ENCODE results near the gene RFFL.

Gene RFFL

DNA sequence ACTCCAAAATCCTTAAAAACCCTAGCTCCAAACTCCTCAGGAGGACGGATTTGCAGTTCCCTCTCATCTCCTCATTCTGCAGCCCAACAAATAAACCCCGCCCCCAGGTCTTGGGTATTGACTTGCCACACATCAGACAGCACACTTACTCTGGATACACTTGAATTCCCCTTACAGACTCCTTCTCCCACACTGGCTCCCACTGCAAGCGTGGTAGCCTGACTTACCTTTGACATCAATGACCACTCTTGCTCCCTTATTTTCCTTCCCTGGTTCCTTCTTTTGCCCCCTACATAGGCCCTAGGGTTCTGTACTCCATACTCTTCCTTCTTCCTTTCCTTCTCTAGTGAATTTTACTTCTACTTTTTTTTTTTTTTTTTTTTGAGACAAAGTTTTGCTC, 7.5 kb downstream of the RFFL start:
- TF ChIP-seq, protein P1, sequence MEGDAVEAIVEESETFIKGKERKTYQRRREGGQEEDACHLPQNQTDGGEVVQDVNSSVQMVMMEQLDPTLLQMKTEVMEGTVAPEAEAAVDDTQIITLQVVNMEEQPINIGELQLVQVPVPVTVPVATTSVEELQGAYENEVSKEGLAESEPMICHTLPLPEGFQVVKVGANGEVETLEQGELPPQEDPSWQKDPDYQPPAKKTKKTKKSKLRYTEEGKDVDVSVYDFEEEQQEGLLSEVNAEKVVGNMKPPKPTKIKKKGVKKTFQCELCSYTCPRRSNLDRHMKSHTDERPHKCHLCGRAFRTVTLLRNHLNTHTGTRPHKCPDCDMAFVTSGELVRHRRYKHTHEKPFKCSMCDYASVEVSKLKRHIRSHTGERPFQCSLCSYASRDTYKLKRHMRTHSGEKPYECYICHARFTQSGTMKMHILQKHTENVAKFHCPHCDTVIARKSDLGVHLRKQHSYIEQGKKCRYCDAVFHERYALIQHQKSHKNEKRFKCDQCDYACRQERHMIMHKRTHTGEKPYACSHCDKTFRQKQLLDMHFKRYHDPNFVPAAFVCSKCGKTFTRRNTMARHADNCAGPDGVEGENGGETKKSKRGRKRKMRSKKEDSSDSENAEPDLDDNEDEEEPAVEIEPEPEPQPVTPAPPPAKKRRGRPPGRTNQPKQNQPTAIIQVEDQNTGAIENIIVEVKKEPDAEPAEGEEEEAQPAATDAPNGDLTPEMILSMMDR (IDR thresholded peaks at IDR 0.05; ENCODE audit: insufficient read depth, missing control alignments) = no peak

DNA sequence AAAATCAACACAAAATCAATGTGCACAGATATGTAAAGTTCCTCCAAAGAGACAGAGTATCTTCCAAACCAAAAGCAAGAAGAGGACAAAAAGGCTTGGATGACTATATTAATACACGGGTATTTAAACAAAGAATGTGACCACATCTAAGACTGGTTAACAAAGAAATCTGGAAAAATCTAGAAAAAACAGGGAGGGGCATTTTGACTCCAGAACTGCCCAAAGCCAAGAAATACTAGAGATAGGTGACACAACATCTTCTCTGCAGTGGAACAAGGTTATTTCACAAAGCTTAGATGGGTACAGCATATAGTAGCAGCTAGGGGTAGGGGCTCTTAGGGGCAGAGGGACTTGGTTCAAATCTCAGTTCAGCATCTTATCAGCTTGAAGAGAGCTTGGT, 10.3 kb downstream of the RFFL start:
- TF ChIP-seq, protein P1 (IDR thresholded peaks at IDR 0.05; ENCODE audit: insufficient read depth, missing control alignments) = no peak
- FAIRE-seq (no peak), DNase-seq (ENCODE audit: insufficient read length, low spot score) (no peak)

More for the DNA sequence above, 7.5 kb downstream of the RFFL start:
- FAIRE-seq (no peak), DNase-seq (ENCODE audit: insufficient read length, low spot score) (no peak)

DNA sequence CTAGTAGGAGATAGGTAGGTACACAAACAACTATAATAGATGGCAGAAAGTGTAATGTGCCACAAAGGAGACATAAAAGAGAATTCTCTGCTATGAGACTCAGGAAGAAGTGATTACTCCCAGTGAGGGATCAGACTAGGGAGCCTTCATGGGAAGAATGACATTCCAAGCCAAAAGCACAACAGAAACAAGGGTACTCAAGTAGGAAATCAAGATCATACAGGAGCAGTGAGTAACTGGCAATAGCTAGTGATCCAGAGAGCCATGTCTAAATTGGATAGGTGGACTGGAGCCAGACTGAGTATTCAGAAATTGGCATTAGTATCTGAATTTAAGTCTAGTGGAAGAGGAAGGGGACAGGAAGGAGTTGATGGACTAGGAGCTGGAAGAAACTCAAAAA, 10.7 kb downstream of the RFFL start:
- FAIRE-seq (no peak), DNase-seq (ENCODE audit: insufficient read length, low spot score) (no peak)
- TF ChIP-seq, protein P1 (IDR thresholded peaks at IDR 0.05; ENCODE audit: insufficient read depth, missing control alignments) = no peak

- FAIRE-seq = no peak
- TF ChIP-seq, protein P1 (IDR thresholded peaks at IDR 0.05; ENCODE audit: insufficient read depth, missing control alignments) = no peak
- DNase-seq (ENCODE audit: insufficient read length, low spot score) = no peak
Observed at GRCh38 chr17:35052241-35052610, 11.3 kb downstream of the RFFL start.

DNA sequence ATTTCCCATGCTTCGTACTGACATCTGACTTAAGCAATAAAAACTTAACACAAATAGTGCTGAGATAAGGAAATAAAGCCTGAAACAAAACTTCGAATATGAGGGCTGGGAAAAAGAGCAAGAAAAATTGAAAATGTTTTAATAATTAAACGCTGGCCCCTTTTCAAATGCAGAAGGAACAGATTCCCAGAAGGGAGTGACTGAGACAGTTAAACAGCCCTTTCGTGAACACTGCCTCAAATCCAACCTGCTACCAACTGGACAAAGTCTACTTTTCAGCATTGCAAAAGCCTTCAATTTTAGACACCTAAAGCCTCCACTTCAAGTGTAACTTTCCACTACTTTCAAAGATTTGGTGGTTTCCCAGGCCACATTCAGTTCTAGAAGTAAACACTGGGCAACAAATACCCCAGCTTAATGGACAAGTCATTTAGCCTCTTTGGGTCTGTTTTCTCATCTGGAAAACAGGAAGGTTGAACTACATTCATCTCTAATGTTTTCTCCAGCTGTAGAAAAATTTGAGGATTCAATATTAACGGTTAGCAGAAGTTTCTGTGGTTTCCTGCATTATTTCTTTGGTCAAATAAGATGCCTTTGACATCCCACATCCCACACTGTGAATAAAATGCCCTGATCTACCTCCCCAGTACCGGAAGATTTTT, 11.8 kb downstream of the RFFL start:
- no peak for DNase-seq (ENCODE audit: insufficient read length, low spot score)
- TF ChIP-seq, protein P1 (IDR thresholded peaks at IDR 0.05; ENCODE audit: insufficient read depth, missing control alignments) = no peak
- no peak for FAIRE-seq

- FAIRE-seq (no peak), DNase-seq (ENCODE audit: insufficient read length, low spot score) (no peak)
- TF ChIP-seq, protein P1 (IDR thresholded peaks at IDR 0.05; ENCODE audit: insufficient read depth, missing control alignments) = no peak
Observed at GRCh38 chr17:35051183-35051578, 12.3 kb downstream of the RFFL start.

GRCh38 chr17:35050170-35050569, 13.3 kb downstream of the RFFL start:
- TF ChIP-seq, protein P1 (IDR thresholded peaks at IDR 0.05; ENCODE audit: insufficient read depth, missing control alignments) = no peak
- DNase-seq (ENCODE audit: insufficient read length, low spot score) (no peak), FAIRE-seq (no peak)

Measured in D721Med (cell line).